Central memory CD4-positive, alpha-beta T cell (primary cell): Measurements from ENCODE around the gene FXYD7.
"Not testable (repeated sequence)": the region's sequence is repeated elsewhere in the genome, so short reads cannot be mapped to it uniquely, and the experiment has no call there.

ENCODE experiments used
- DNase-seq: peaks from one replicate; pipeline ENCODE4 v3.0.0; 2022
- total RNA-seq, 3 experiments: gene quantifications; one replicate each; lab custom pipeline; 2026; lab: John Stamatoyannopoulos, UW

Gene FXYD7
- 0.21 to 5.2 (median 4.6) reads per million in 3 experiments for total RNA-seq

- DNase-seq = no peak
Observed at GRCh38 chr19:35143231-35143715, at the start of gene FXYD7. Gene FXYD7 (plus strand): TSS chr19:35143255. CDS start chr19:35143334, 79 bp downstream.

GRCh38 chr19:35093430-35093829 lies 49.6 kb upstream of the FXYD7 start:
- no peak for DNase-seq

GRCh38 chr19:35093941-35094647 lies 49.0 kb upstream of the FXYD7 start:
- DNase-seq = no peak

- no peak for DNase-seq
Observed at GRCh38 chr19:35094656-35095055, 48.4 kb upstream of the FXYD7 start.

GRCh38 chr19:35095667-35096368 lies 47.2 kb upstream of the FXYD7 start:
- no peak for DNase-seq

GRCh38 chr19:35098413-35099049 lies 44.5 kb upstream of the FXYD7 start:
- no peak for DNase-seq

- DNase-seq = no peak
Observed at GRCh38 chr19:35099155-35099896, 43.7 kb upstream of the FXYD7 start.

- no peak for DNase-seq
Observed at GRCh38 chr19:35099897-35100275, 43.2 kb upstream of the FXYD7 start.

GRCh38 chr19:35100588-35101533 lies 42.2 kb upstream of the FXYD7 start:
- no peak for DNase-seq

GRCh38 chr19:35101949-35102348 lies 41.1 kb upstream of the FXYD7 start:
- not testable (repeated sequence) for DNase-seq

- DNase-seq = not testable (repeated sequence)
Observed at GRCh38 chr19:35103614-35104013, 39.4 kb upstream of the FXYD7 start.

- DNase-seq = no peak
Observed at GRCh38 chr19:35104361-35104760, 38.7 kb upstream of the FXYD7 start.

- no peak for DNase-seq
Observed at GRCh38 chr19:35105047-35105410, 38.0 kb upstream of the FXYD7 start.

- no peak for DNase-seq
Observed at GRCh38 chr19:35105411-35106290, 37.4 kb upstream of the FXYD7 start.

- DNase-seq = no peak
Observed at GRCh38 chr19:35106291-35106583, 36.8 kb upstream of the FXYD7 start.

GRCh38 chr19:35106898-35107541 lies 36.0 kb upstream of the FXYD7 start:
- DNase-seq = no peak

- DNase-seq = no peak
Observed at GRCh38 chr19:35107545-35107944, 35.5 kb upstream of the FXYD7 start.

- DNase-seq = no peak
Observed at GRCh38 chr19:35108730-35109129, 34.3 kb upstream of the FXYD7 start.

- no peak for DNase-seq
Observed at GRCh38 chr19:35109395-35110112, 33.5 kb upstream of the FXYD7 start.

GRCh38 chr19:35110974-35111373 lies 32.1 kb upstream of the FXYD7 start:
- no peak for DNase-seq
